NCI-H2081 (cell line): ENCODE measurements around the gene PASK.

Experiments
- DNase-seq, 2 experiments: peaks; one replicate each; lab custom pipeline; 2025; lab: John Stamatoyannopoulos, UW

Gene PASK

GRCh38 chr2:241147336-241147735 lies 1.9 kb downstream of the PASK start:
- no peak for DNase-seq

- no peak for DNase-seq
Observed at GRCh38 chr2:241146286-241146685, 3.0 kb downstream of the PASK start.

- no peak for DNase-seq
Observed at GRCh38 chr2:241142593-241142992, 6.7 kb downstream of the PASK start.

GRCh38 chr2:241142063-241142462 lies 7.2 kb downstream of the PASK start:
- no peak for DNase-seq

GRCh38 chr2:241141214-241141770 lies 8.0 kb downstream of the PASK start:
- no peak for DNase-seq

GRCh38 chr2:241140445-241140840 lies 8.8 kb downstream of the PASK start:
- DNase-seq, result no peak

- DNase-seq, result no peak
Observed at GRCh38 chr2:241139531-241140444, 9.5 kb downstream of the PASK start.

GRCh38 chr2:241138471-241138870 lies 10.8 kb downstream of the PASK start:
- no peak for DNase-seq

GRCh38 chr2:241137276-241138190 lies 11.7 kb downstream of the PASK start:
- no peak for DNase-seq

- DNase-seq, result no peak
Observed at GRCh38 chr2:241136661-241137260, 12.5 kb downstream of the PASK start.

GRCh38 chr2:241136191-241136590 lies 13.1 kb downstream of the PASK start:
- no peak for DNase-seq

- no peak for DNase-seq
Observed at GRCh38 chr2:241135737-241136136, 13.5 kb downstream of the PASK start.

- DNase-seq, result no peak
Observed at GRCh38 chr2:241134711-241135110, 14.6 kb downstream of the PASK start.

GRCh38 chr2:241133436-241133820 lies 15.8 kb downstream of the PASK start:
- no peak for DNase-seq

GRCh38 chr2:241132538-241133435 lies 16.5 kb downstream of the PASK start:
- no peak for DNase-seq

GRCh38 chr2:241131531-241131930 lies 17.7 kb downstream of the PASK start:
- DNase-seq, result no peak

- DNase-seq, result no peak
Observed at GRCh38 chr2:241130316-241130715, 19.0 kb downstream of the PASK start.

GRCh38 chr2:241129086-241129871 lies 20.0 kb downstream of the PASK start:
- no peak for DNase-seq

GRCh38 chr2:241128266-241128665 lies 21.0 kb downstream of the PASK start:
- no peak for DNase-seq

GRCh38 chr2:241126771-241127202 lies 22.5 kb downstream of the PASK start:
- no peak for DNase-seq
